ENCODE measurements around the gene CDH26. TPM values are rescaled to one million over a fixed set of nuclear protein-coding genes. Genes with fewer than 3 reads are reported as not detected.

The CDH26 gene
- total and polyA plus RNA-seq, 12 donors = 0.27 to 2.9 (median 0.84) TPM; not detected in 1

- intact Hi-C loops (cut with DNase I) = no loop called here
- TF ChIP-seq CTCF (IDR thresholded peaks at IDR 0.05) = no peak
- no peak for TF ChIP-seq POLR2A (IDR thresholded peaks at IDR 0.05)
- Histone ChIP-seq H3K27me3 (no peaks in the 10 kb centered on the region), H3K4me3 (peak overlapping the region in 1 of 4 donors; percentile 28), H3K9me3 (replicated peaks in 1 of 3) (no peaks in the 10 kb centered on the region), H3K27ac (no peak overlapping the region), H3K36me3 (replicated peaks in 1 of 2) (no peaks in the 10 kb centered on the region), H3K4me1 (replicated peaks in 1 of 2) (no peaks in the 10 kb centered on the region)
- WGBS, 4 donors = 23 to 31% (median 29%) methylated on average over 18 of the region's 18 CpGs
- no peak for DNase-seq
Observed at GRCh38 chr20:59993736-59994430, 35.7 kb downstream of the CDH26 start.

- Histone ChIP-seq H3K27ac (no peak overlapping the region), H3K9me3 (replicated peaks in 1 of 3) (no peaks in the 10 kb centered on the region), H3K27me3 (no peaks in the 10 kb centered on the region), H3K4me3 (peak overlapping the region in 1 of 4 donors; percentile 28), H3K36me3 (replicated peaks in 1 of 2) (no peaks in the 10 kb centered on the region), H3K4me1 (replicated peaks in 1 of 2) (no peaks in the 10 kb centered on the region)
- TF ChIP-seq POLR2A (IDR thresholded peaks at IDR 0.05) (no peak), CTCF (IDR thresholded peaks at IDR 0.05) (no peak)
- 55 to 60% (median 59%) methylated on average over 4 to 5 of the region's 5 CpGs for WGBS, 4 donors
- no peak for DNase-seq
- intact Hi-C loops (cut with DNase I) = no loop called here
Observed at GRCh38 chr20:59994697-59995122, 36.5 kb downstream of the CDH26 start.

- H3K9me3 ChIP-seq (replicated peaks in 1 of 3) = no peaks in the 10 kb centered on the region
- DNase-seq = no peak
- TF ChIP-seq POLR2A (IDR thresholded peaks at IDR 0.05) = no peak
- TF ChIP-seq CTCF (IDR thresholded peaks at IDR 0.05) = no peak
- H3K27me3 ChIP-seq = no peaks in the 10 kb centered on the region
- H3K27ac ChIP-seq = no peak overlapping the region
- H3K36me3 ChIP-seq (replicated peaks in 1 of 2) = no peaks in the 10 kb centered on the region
- H3K4me3 ChIP-seq = no peak overlapping the region
- no peaks in the 10 kb centered on the region for H3K4me1 ChIP-seq (replicated peaks in 1 of 2)
- intact Hi-C loops (cut with DNase I) = no loop called here
- 95 to 100% (median 100%) methylated on average over 1 of the region's 1 CpG; no CpG with 5 or more reads in 1 of the 4 donors for WGBS, 4 donors
Observed at GRCh38 chr20:59996108-59996507, 37.9 kb downstream of the CDH26 start.

- no peaks in the 10 kb centered on the region for H3K4me1 ChIP-seq (replicated peaks in 1 of 2)
- H3K4me3 ChIP-seq = no peak overlapping the region
- H3K36me3 ChIP-seq (replicated peaks in 1 of 2) = no peaks in the 10 kb centered on the region
- H3K27ac ChIP-seq = no peak overlapping the region
- intact Hi-C loops (cut with DNase I) = no loop called here
- no peaks in the 10 kb centered on the region for H3K27me3 ChIP-seq
- 77 to 96% (median 93%) methylated on average over 2 of the region's 2 CpGs for WGBS, 4 donors
- no peak for DNase-seq
- H3K9me3 ChIP-seq (replicated peaks in 1 of 3) = no peaks in the 10 kb centered on the region
- no peak for TF ChIP-seq CTCF (IDR thresholded peaks at IDR 0.05)
- TF ChIP-seq POLR2A (IDR thresholded peaks at IDR 0.05) = no peak
Observed at GRCh38 chr20:59997896-59998295, 39.7 kb downstream of the CDH26 start.
